Right lobe of liver (tissue), 6 donors: Measurements from ENCODE around the gene WBP2. TPM values are rescaled to one million over a fixed set of nuclear protein-coding genes. Genes with fewer than 3 reads are reported as not detected.

Experiments
- ATAC-seq, 4 donors: fragments of 200-7000 bp; cut with Tn5 transposase; one replicate each; pipeline ENCODE4 v1.9.1; 2020; ENCODE audit warnings: mild to moderate bottlenecking in 4 of 4, moderate library complexity in 4 of 4
- DNase-seq, 3 donors: peaks; one replicate each; pipeline ENCODE4 v3.0.0-alpha.2; 2020
- H3K27ac ChIP-seq, 3 donors: fragments of 200-600 bp; one replicate each; pipeline ENCODE4 v1.8.0; 2022
- H3K27me3 ChIP-seq, 2 donors: fragments of 200-600 bp; one replicate each; pipeline ENCODE4 v1.8.0; 2022
- H3K36me3 ChIP-seq, 4 donors: fragments of 200-600 bp; sonication (generic) in 1 of 4; one replicate each; pipeline versions ENCODE4 v1.5.1 to v1.8.0; 2017 to 2022; ENCODE audit warnings: control low read depth in 1 of 4
- H3K4me1 ChIP-seq, 4 donors: fragments of 200-600 bp; sonication (generic) in 1 of 4; one replicate each; pipeline versions ENCODE4 v1.5.1 to v1.8.0; 2017 to 2022; ENCODE audit warnings: control low read depth in 1 of 4
- H3K4me3 ChIP-seq, 3 donors: fragments of 200-600 bp; one replicate each; pipeline ENCODE4 v1.8.0; 2022
- H3K9me3 ChIP-seq, 4 donors: fragments of 200-600 bp; sonication (generic) in 1 of 4; one replicate each; pipeline versions ENCODE4 v1.5.1 to v1.8.0; 2017 to 2022; ENCODE audit warnings: control low read depth in 1 of 4
- CTCF ChIP-seq, 4 donors: fragments of 200-600 bp in 3 of 4; fragments of 450-650 bp in 1 of 4; IDR thresholded peaks; one replicate each; pipeline versions ENCODE4 v1.5.1 to v1.8.0; 2016 to 2022; ENCODE audit warnings: antibody characterized with exemption in 4 of 4, mild to moderate bottlenecking in 2 of 4
- POLR2A ChIP-seq: fragments of 450-650 bp; IDR thresholded peaks from one replicate; pipeline ENCODE4 v1.6.1; 2017; ENCODE audit warnings: antibody characterized with exemption, mild to moderate bottlenecking
- WGBS: methylation state at CpG from one replicate; pipeline ENCODE4 v1.1.6; 2018; ENCODE audit warnings: low coverage, low lambda C conversion rate; ENCODE audit not compliant: insufficient coverage; ENCODE audit errors: missing lambda C conversion rate; 5-methylcytosine and 5-hydroxymethylcytosine counted together
- intact Hi-C, 2 donors: fragments of 100-400 bp; cut with DNase I; formaldehyde crosslinking; loops; one replicate each; pipeline versions ENCODE4 v1.11.2 to v1.14.1; 2022
- total RNA-seq, 6 experiments: library from RNA; depleted of rRNA in 2 of 6; stranded (reverse); fragments of >200 nt in 2 of 6; fragmentation: NEBNext Ultra II Directional in 3 of 6; extraction: Animal tissue kit (Norgen Biotek cat#: 25700) in 3 of 6; gene quantifications; one replicate each; pipeline versions ENCODE4 v1.1.0 to v1.2.4, GENCODE V29; 2016 to 2023
- donor health status: DM: no; HTN: yes; CAD: no.
- donor health status: DM: no; HTN: no; CAD: no.
- donor health status: DM: no; HTN: no; CAD: no.
- donor health status: DM: no; HTN: yes; CAD: no.
- donor health status: DM: no; HTN: yes; CAD: no.

WBP2 gene
- total RNA-seq, 6 experiments from 2014 or later = 57.5 to 99.2 (median 68.7) TPM

- Histone ChIP-seq H3K36me3 (peaks cover 0 to 51% (median 26%) of the 10 kb centered on the region in 4 donors), H3K27me3 (no peaks in the 10 kb centered on the region), H3K9me3 (no peaks in the 10 kb centered on the region), H3K4me3 (no peak overlapping the region), H3K27ac (no peak overlapping the region), H3K4me1 (no peaks in the 10 kb centered on the region)
- intact Hi-C loops = no loop called here
- DNase-seq (peak in 1 of 3 donors; percentile 45), ATAC-seq (peak in 1 of 4 donors; percentile 11)
- WGBS = 97% methylated on average over 6 of the region's 9 CpGs
- TF ChIP-seq POLR2A (no peak), CTCF (IDR thresholded peaks at IDR 0.05) (no peak)
These were observed 38.4 kb downstream of the WBP2 start for GRCh38 chr17:75816693-75817092.

GRCh38 chr17:75815399-75815798 lies 39.7 kb downstream of the WBP2 start:
- Histone ChIP-seq H3K27ac (no peak overlapping the region), H3K4me3 (no peak overlapping the region), H3K4me1 (no peaks in the 10 kb centered on the region), H3K36me3 (peaks cover 0 to 51% (median 25%) of the 10 kb centered on the region in 4 donors), H3K9me3 (no peaks in the 10 kb centered on the region), H3K27me3 (no peaks in the 10 kb centered on the region)
- ATAC-seq (no peak), DNase-seq (no peak)
- intact Hi-C loops = no loop called here
- WGBS = 93% methylated on average over 2 of the region's 3 CpGs
- TF ChIP-seq POLR2A (no peak), CTCF (IDR thresholded peaks at IDR 0.05) (no peak)

GRCh38 chr17:75814900-75815373 lies 40.2 kb downstream of the WBP2 start:
- peaks cover 0 to 48% (median 25%) of the 10 kb centered on the region in 4 donors for H3K36me3 ChIP-seq
- DNase-seq = peak in 2 of 3 donors; percentile 46 to 49
- H3K4me3 ChIP-seq = no peak overlapping the region
- WGBS = no CpG with 5 or more reads among the region's 13 CpGs
- TF ChIP-seq POLR2A (no peak), CTCF (IDR thresholded peaks at IDR 0.05) (no peak)
- H3K27ac ChIP-seq = no peak overlapping the region
- no peak for ATAC-seq
- no peaks in the 10 kb centered on the region for H3K27me3 ChIP-seq
- no peaks in the 10 kb centered on the region for H3K9me3 ChIP-seq
- H3K4me1 ChIP-seq = peaks cover 0 to 2% (median under 1%) of the 10 kb centered on the region in 4 donors
- intact Hi-C loops = no loop called here

GRCh38 chr17:75814021-75814395 lies 41.1 kb downstream of the WBP2 start:
- no peak for TF ChIP-seq POLR2A
- TF ChIP-seq CTCF (IDR thresholded peaks at IDR 0.05) = no peak
- WGBS = 94% methylated on average over 2 of the region's 6 CpGs
- Histone ChIP-seq H3K4me3 (no peak overlapping the region), H3K4me1 (peaks cover 0 to 10% (median 7%) of the 10 kb centered on the region in 4 donors), H3K9me3 (no peaks in the 10 kb centered on the region), H3K27me3 (no peaks in the 10 kb centered on the region), H3K27ac (no peak overlapping the region), H3K36me3 (peaks cover 0 to 40% (median 19%) of the 10 kb centered on the region in 4 donors)
- no peak for ATAC-seq
- no peak for DNase-seq
- intact Hi-C loops = no loop called here
